ENCODE data around the gene MEGF6. TPM values are rescaled to one million over a fixed set of nuclear protein-coding genes. Genes with fewer than 3 reads are reported as not detected.

Gene MEGF6
- total and polyA plus RNA-seq, 2 of the 8 experiments (the other 6 are each of a cell fraction or from before 2014, with no cell fraction given) = 4.1 to 14.8 TPM

DNA sequence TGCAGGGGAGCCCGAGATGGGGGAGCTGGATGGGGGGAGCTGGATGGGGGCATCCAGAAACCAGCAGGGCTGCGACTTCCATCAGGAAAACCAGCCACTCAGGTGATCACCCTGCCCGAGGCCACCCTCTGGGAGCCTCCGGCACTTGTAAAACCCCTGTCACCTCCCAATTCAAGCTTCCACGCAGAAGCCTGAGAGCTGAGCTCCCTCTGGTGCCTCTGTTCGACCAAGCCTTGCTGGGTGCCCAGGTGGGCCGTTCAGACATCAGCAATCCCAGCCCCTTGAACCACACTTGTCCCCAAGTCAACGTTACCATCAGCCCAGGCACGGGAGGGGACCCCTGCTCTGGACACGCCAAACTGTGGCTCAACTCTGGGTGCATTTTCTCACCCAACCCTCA, 59.6 kb downstream of the MEGF6 start:
- ChIA-PET CTCF (ENCODE audit: partially characterized antibody) (interaction anchor here (1.0 to 10.5 kb wide), 8 partner anchors 14 to 99 kb away, joined by 3 to 73 read pairs (median 6); no protein-coding TSS in a partner anchor), POLR2A (ENCODE audit: partially characterized antibody) (interaction anchor here (0.8 kb wide), 1 partner anchor 50 kb away, joined by 3 read pairs; no protein-coding TSS in a partner anchor)

More for the DNA sequence above, 59.6 kb downstream of the MEGF6 start:
- no peak overlapping the region for H2BK15ac ChIP-seq (ENCODE audit: low read length)
- peaks cover 0 to 7% of the 10 kb centered on the region in 2 experiments for H4K20me1 ChIP-seq (replicated peaks in 1 of 2; ENCODE audit: control insufficient read depth in 1 of 2, insufficient read depth in 2 of 2, low read length in 2 of 2)
- H3K79me2 ChIP-seq (ENCODE audit: control insufficient read depth in 1 of 2, insufficient read depth in 2 of 2, low read length in 2 of 2) = no peaks in the 10 kb centered on the region
- H3K4ac ChIP-seq (replicated peaks; ENCODE audit: insufficient read length, low read depth, low read length) = no peak overlapping the region
- no peak overlapping the region; the same call in 1 of the 2 replicates for H4K8ac ChIP-seq (ENCODE audit: extremely low read depth, insufficient read depth, low read length)
- no peak overlapping the region for H3K9ac ChIP-seq (replicated peaks in 1 of 4; ENCODE audit: extremely low read depth in 1 of 4, low read depth in 3 of 4, low read length in 3 of 4)
- H4K91ac ChIP-seq (replicated peaks; ENCODE audit: insufficient read length, low read length) = no peak overlapping the region
- no peak overlapping the region for H3K23ac ChIP-seq (ENCODE audit: insufficient read length)
- no peak overlapping the region for H2BK120ac ChIP-seq (replicated peaks; ENCODE audit: low read depth, low read length)
- no peak overlapping the region for H3K14ac ChIP-seq (ENCODE audit: insufficient read length)
- peaks cover 0 to 3% (median under 1%) of the 10 kb centered on the region in 4 experiments; a peak in 1 of 7 replicates for H3K4me1 ChIP-seq (replicated peaks in 1 of 4; ENCODE audit: control insufficient read depth in 3 of 4, insufficient read depth in 4 of 4, low read length in 3 of 4)
- H3K27me3 ChIP-seq (replicated peaks in 1 of 4; ENCODE audit: control insufficient read depth in 3 of 4, extremely low read depth in 1 of 4, insufficient read depth in 3 of 4, low read length in 3 of 4) = no peaks in the 10 kb centered on the region; a peak in 1 of 7 replicates
- no peak for DNase-seq (ENCODE audit: low read depth in 1 of 2, low spot score in 2 of 2)
- H2AK5ac ChIP-seq (ENCODE audit: low read depth, low read length) = no peak overlapping the region
- 86% methylated on average over 8 of the region's 10 CpGs; no CpG with 5 or more reads in 1 of the 2 experiments for WGBS, 2 experiments (ENCODE audit: extremely low coverage in 1 of 2, insufficient coverage in 1 of 2, insufficient read length in 1 of 2, insufficient replicate concordance in 2 of 2, low coverage in 1 of 2, low lambda C conversion rate in 2 of 2, missing lambda C conversion rate in 1 of 2)
- H3K79me1 ChIP-seq (ENCODE audit: low read depth, low read length) = no peaks in the 10 kb centered on the region; the same call in 1 of the 2 replicates
- H4K5ac ChIP-seq (ENCODE audit: insufficient read length, low read depth, low read length) = no peak overlapping the region
- H3K18ac ChIP-seq (ENCODE audit: extremely low read depth, low read length) = no peak overlapping the region
- no peak overlapping the region for H3K27ac ChIP-seq (ENCODE audit: low read depth, low read length)
- H3K9me3 ChIP-seq (ENCODE audit: insufficient read depth in 2 of 2, low read depth in 1 of 2, low read length in 1 of 2) = no peaks in the 10 kb centered on the region
- TF ChIP-seq RBBP5 (IDR thresholded peaks at IDR 0.05; ENCODE audit: borderline replicate concordance, low read depth, low read length) (no peak), RAD21 (IDR thresholded peaks at IDR 0.05 in 1 of 2, conservative IDR thresholded peaks at IDR 0.05 in 1 of 2; ENCODE audit: low read depth in 2 of 2, low read length in 2 of 2) (0 out of 4 replicates have a peak, but pooled peaks of 1 of the 2 experiments have one; percentile 12)
- TF ChIP-seq, protein P1, sequence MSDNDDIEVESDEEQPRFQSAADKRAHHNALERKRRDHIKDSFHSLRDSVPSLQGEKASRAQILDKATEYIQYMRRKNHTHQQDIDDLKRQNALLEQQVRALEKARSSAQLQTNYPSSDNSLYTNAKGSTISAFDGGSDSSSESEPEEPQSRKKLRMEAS (IDR thresholded peaks at IDR 0.05) = no peak
- no peak overlapping the region for H2BK12ac ChIP-seq (ENCODE audit: low read depth, low read length)
- no peak overlapping the region for H3K4me2 ChIP-seq (ENCODE audit: insufficient read depth in 1 of 2, low read depth in 2 of 2, low read length in 2 of 2)
- H3K23me2 ChIP-seq (ENCODE audit: low read depth, low read length) = no peaks in the 10 kb centered on the region
- H2AFZ ChIP-seq (ENCODE audit: low read length) = no peak overlapping the region
- no peak for FAIRE-seq
- no peak overlapping the region for H3K56ac ChIP-seq (replicated peaks; ENCODE audit: insufficient read length, low read depth, low read length)
- H3K4me3 ChIP-seq (ENCODE audit: extremely low read depth in 1 of 4, insufficient read depth in 2 of 4, low read depth in 3 of 4, low read length in 4 of 4) = no peak overlapping the region
- H2BK5ac ChIP-seq (ENCODE audit: low read depth, low read length) = no peak overlapping the region
- no peak overlapping the region for H2BK20ac ChIP-seq (ENCODE audit: low read length)
- no peaks in the 10 kb centered on the region for H3K36me3 ChIP-seq (ENCODE audit: control insufficient read depth in 2 of 4, insufficient read depth in 4 of 4, low read length in 3 of 4)

All from H1 (cell line).